GM12875 (cell line): Measurements from ENCODE around the gene UNKL.

ENCODE experiments used
- H3K4me3 ChIP-seq: one replicate; pipeline ENCODE4 v1.5.1; 2011; ENCODE audit warnings: low read depth, low read length, control low read depth
- CTCF ChIP-seq: IDR thresholded peaks from 2 replicates; pipeline ENCODE4 v1.5.1; 2011; ENCODE audit warnings: low read depth, mild to moderate bottlenecking, control low read depth, inconsistent platforms, low read length, moderate library complexity, borderline replicate concordance; ENCODE audit not compliant: insufficient read depth

The UNKL gene

DNA sequence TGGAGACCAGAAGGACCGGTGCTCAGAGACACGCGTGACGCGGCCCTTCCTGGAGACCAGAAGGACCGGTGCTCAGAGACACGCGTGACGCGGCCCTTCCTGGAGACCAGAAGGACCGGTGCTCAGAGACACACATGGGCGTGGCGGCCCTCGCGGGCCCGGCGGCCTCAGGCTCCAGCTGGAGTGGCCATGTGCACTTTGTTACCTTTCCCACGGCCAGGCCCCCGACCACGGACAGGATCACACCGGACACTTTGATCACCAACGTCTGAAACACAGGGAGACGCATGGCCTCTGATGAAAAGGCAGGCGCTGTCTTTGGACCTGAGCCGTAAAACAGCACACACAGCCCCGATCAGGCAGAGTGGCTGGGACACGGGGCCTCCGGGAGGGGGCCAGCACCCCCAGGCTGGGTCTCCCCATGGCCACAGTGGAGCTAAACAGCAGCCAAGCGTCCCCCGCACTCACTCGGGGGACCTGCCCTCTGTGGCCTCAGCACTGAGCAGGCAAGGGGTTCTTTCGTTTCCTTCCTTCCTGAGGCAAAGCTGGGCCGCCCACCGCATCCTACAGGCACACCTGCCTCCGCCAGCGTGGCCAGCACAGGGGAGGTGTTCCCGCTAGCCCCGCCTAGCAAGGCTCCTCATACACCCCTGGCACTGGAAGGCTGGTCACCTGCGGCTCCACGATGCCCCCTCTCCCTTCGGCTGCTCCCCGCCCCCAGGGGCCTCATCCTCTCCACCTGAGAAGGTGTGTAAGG is 43.2 kb upstream of the UNKL start:
- no peak for TF ChIP-seq CTCF
- no peak overlapping the region for H3K4me3 ChIP-seq

- no peak overlapping the region for H3K4me3 ChIP-seq
- no peak for TF ChIP-seq CTCF
Measured at GRCh38 chr16:1456951-1457350, 42.4 kb upstream of the UNKL start.

- no peak overlapping the region for H3K4me3 ChIP-seq
- TF ChIP-seq CTCF = no peak
Measured at GRCh38 chr16:1455190-1456171, 41.0 kb upstream of the UNKL start.

GRCh38 chr16:1454561-1454960 is 40.1 kb upstream of the UNKL start:
- TF ChIP-seq CTCF = no peak
- H3K4me3 ChIP-seq = no peak overlapping the region

GRCh38 chr16:1453316-1453715 is 38.8 kb upstream of the UNKL start:
- TF ChIP-seq CTCF = no peak

DNA sequence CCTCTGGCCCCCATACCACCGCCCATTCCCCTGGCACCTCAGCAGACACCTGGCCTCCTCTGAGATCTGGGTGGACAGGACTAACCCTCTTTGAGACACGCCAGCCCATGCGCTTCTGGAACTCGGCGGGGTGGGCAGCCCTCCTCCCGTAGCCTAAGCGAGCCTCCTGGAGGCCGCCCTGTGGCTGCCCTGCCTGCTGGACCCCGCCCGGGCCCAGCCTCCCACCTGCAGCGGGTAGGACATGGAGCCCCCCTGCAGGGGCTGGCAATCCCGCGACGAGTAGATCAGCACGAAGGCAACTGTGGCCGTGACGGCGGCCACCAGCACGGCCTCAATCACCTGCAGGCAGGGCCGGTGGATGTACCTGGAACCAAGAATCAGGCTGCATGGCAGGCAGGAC is 38.0 kb upstream of the UNKL start:
- no peak for TF ChIP-seq CTCF
- H3K4me3 ChIP-seq = no peak overlapping the region

More at GRCh38 chr16:1453316-1453715, 38.8 kb upstream of the UNKL start:
- no peak overlapping the region for H3K4me3 ChIP-seq
